ENCODE results near the gene HOXD13.

The HOXD13 gene

GRCh38 chr2:176087330-176088047, 5.0 kb upstream of the HOXD13 start:
- H3K4me2 ChIP-seq (ENCODE audit: insufficient read depth, low read length) = no peak overlapping the region

GRCh38 chr2:176088048-176088936, 4.2 kb upstream of the HOXD13 start:
- Histone ChIP-seq H3K9ac (ENCODE audit: low read depth, low read length) (no peak overlapping the region), H3K27ac (ENCODE audit: low read length) (no peak overlapping the region), H3K36me3 (ENCODE audit: insufficient read depth, low read length) (no peaks in the 10 kb centered on the region), H3K4me1 (ENCODE audit: insufficient read depth, low read length) (peaks cover 11% of the 10 kb centered on the region), H3K4me2 (ENCODE audit: insufficient read depth, low read length) (peak overlapping the region; percentile 36; the same call in 1 of the 2 replicates), H4K20me1 (ENCODE audit: insufficient read depth, low read length) (no peaks in the 10 kb centered on the region), H3K9me3 (ENCODE audit: insufficient read depth, low read length, severe bottlenecking) (no peaks in the 10 kb centered on the region), H3K4me3 (ENCODE audit: low read depth in 1 of 2, low read length in 2 of 2) (no peak overlapping the region), H3K79me2 (ENCODE audit: insufficient read depth, low read length) (peaks cover 3% of the 10 kb centered on the region), H3K27me3 (ENCODE audit: insufficient read depth, low read length, poor library complexity) (no peaks in the 10 kb centered on the region), H2AFZ (ENCODE audit: low read depth, low read length) (peak overlapping the region; percentile 41)
- peak; percentile 69 for ATAC-seq (ENCODE audit: insufficient read depth, low read depth)
- DNase-seq = peak; percentile 65
- TF ChIP-seq EZH2 (IDR thresholded peaks at IDR 0.05; ENCODE audit: borderline replicate concordance, low read depth, low read length, severe bottlenecking) (no peak), CTCF (IDR thresholded peaks at IDR 0.05; ENCODE audit: borderline replicate concordance, extremely low read depth, low read length, poor library complexity, severe bottlenecking) (peak; percentile 77)

More at GRCh38 chr2:176087330-176088047, 5.0 kb upstream of the HOXD13 start:
- Histone ChIP-seq H3K4me3 (ENCODE audit: low read depth in 1 of 2, low read length in 2 of 2) (no peak overlapping the region), H3K4me1 (ENCODE audit: insufficient read depth, low read length) (peaks cover 9% of the 10 kb centered on the region), H3K36me3 (ENCODE audit: insufficient read depth, low read length) (no peaks in the 10 kb centered on the region), H3K9me3 (ENCODE audit: insufficient read depth, low read length, severe bottlenecking) (no peaks in the 10 kb centered on the region), H3K27me3 (ENCODE audit: insufficient read depth, low read length, poor library complexity) (no peaks in the 10 kb centered on the region), H2AFZ (ENCODE audit: low read depth, low read length) (no peak overlapping the region; the same call in 1 of the 2 replicates), H3K79me2 (ENCODE audit: insufficient read depth, low read length) (no peaks in the 10 kb centered on the region), H4K20me1 (ENCODE audit: insufficient read depth, low read length) (no peaks in the 10 kb centered on the region), H3K27ac (ENCODE audit: low read length) (no peak overlapping the region), H3K9ac (ENCODE audit: low read depth, low read length) (no peak overlapping the region)
- no peak for ATAC-seq (ENCODE audit: insufficient read depth, low read depth)
- no peak for DNase-seq
- TF ChIP-seq CTCF (IDR thresholded peaks at IDR 0.05; ENCODE audit: borderline replicate concordance, extremely low read depth, low read length, poor library complexity, severe bottlenecking) = no peak
- no peak for TF ChIP-seq EZH2 (IDR thresholded peaks at IDR 0.05; ENCODE audit: borderline replicate concordance, low read depth, low read length, severe bottlenecking)

- no peak overlapping the region for H3K9ac ChIP-seq (ENCODE audit: low read depth, low read length)
- DNase-seq = no peak
- H4K20me1 ChIP-seq (ENCODE audit: insufficient read depth, low read length) = no peaks in the 10 kb centered on the region
- no peak overlapping the region for H3K27ac ChIP-seq (ENCODE audit: low read length)
- peaks cover 20% of the 10 kb centered on the region for H3K4me1 ChIP-seq (ENCODE audit: insufficient read depth, low read length)
- ATAC-seq (ENCODE audit: insufficient read depth, low read depth) = no peak
- H3K27me3 ChIP-seq (ENCODE audit: insufficient read depth, low read length, poor library complexity) = no peaks in the 10 kb centered on the region
- H3K4me3 ChIP-seq (ENCODE audit: low read depth in 1 of 2, low read length in 2 of 2) = no peak overlapping the region
- no peaks in the 10 kb centered on the region for H3K9me3 ChIP-seq (ENCODE audit: insufficient read depth, low read length, severe bottlenecking)
- no peaks in the 10 kb centered on the region for H3K36me3 ChIP-seq (ENCODE audit: insufficient read depth, low read length)
- no peak overlapping the region for H3K4me2 ChIP-seq (ENCODE audit: insufficient read depth, low read length)
- peaks cover 12% of the 10 kb centered on the region for H3K79me2 ChIP-seq (ENCODE audit: insufficient read depth, low read length)
- no peak for TF ChIP-seq EZH2 (IDR thresholded peaks at IDR 0.05; ENCODE audit: borderline replicate concordance, low read depth, low read length, severe bottlenecking)
- TF ChIP-seq CTCF (IDR thresholded peaks at IDR 0.05; ENCODE audit: borderline replicate concordance, extremely low read depth, low read length, poor library complexity, severe bottlenecking) = no peak
- no peak overlapping the region for H2AFZ ChIP-seq (ENCODE audit: low read depth, low read length)
These were observed 3.3 kb upstream of the HOXD13 start for GRCh38 chr2:176088937-176089842.

Measured in DND-41 (cell line).